Neural progenitor cell (in vitro differentiated cells): ENCODE results near the gene CROCC2. TPM values are rescaled to one million over a fixed set of nuclear protein-coding genes. Genes with fewer than 3 reads are reported as not detected.
A peak's percentile ranks its signal among the peaks of the same experiment; 100 is the strongest.
"Not testable (repeated sequence)": the region's sequence is repeated elsewhere in the genome, so short reads cannot be mapped to it uniquely, and the experiment has no call there.

Experiments used
- DNase-seq: peaks from one replicate; pipeline ENCODE4 v3.0.0-alpha.2; 2016; ENCODE audit warnings: low spot score
- H2AFZ ChIP-seq: fragments of 200-600 bp; sonication (generic); replicated peaks from 2 replicates; pipeline ENCODE4 v1.6.1; 2016; ENCODE audit warnings: antibody characterized with exemption
- H3F3A ChIP-seq: fragments of 200-600 bp; sonication (generic); 2 replicates; pipeline ENCODE4 v1.6.1; 2016; ENCODE audit warnings: antibody characterized with exemption, low read depth
- H3K27ac ChIP-seq: fragments of 200-600 bp; sonication (generic); 2 replicates; pipeline ENCODE4 v1.5.1; 2016; ENCODE audit warnings: mild to moderate bottlenecking
- H3K27me3 ChIP-seq: fragments of 200-600 bp; sonication (generic); 2 replicates; pipeline ENCODE4 v1.6.1; 2016; ENCODE audit warnings: mild to moderate bottlenecking, moderate library complexity
- H3K36me3 ChIP-seq: fragments of 200-600 bp; sonication (generic); 2 replicates; pipeline ENCODE4 v1.5.1; 2016
- H3K4me1 ChIP-seq: fragments of 200-600 bp; sonication (generic); 2 replicates; pipeline ENCODE4 v1.6.1; 2016; ENCODE audit warnings: mixed run types
- H3K4me2 ChIP-seq: fragments of 200-600 bp; sonication (generic); 2 replicates; pipeline ENCODE4 v1.6.1; 2016
- H3K4me3 ChIP-seq: fragments of 200-600 bp; sonication (generic); 2 replicates; pipeline ENCODE4 v1.5.1; 2016
- H3K79me2 ChIP-seq: fragments of 200-600 bp; sonication (generic); 2 replicates; pipeline ENCODE4 v1.6.1; 2016; ENCODE audit warnings: low read depth
- H3K9ac ChIP-seq: fragments of 200-600 bp; sonication (generic); 2 replicates; pipeline ENCODE4 v1.6.1; 2016
- H3K9me3 ChIP-seq: fragments of 200-600 bp; sonication (generic); 2 replicates; pipeline ENCODE4 v1.5.1; 2016; ENCODE audit warnings: low read depth
- H4K20me1 ChIP-seq: fragments of 200-600 bp; sonication (generic); 2 replicates; pipeline ENCODE4 v1.6.1; 2016; ENCODE audit warnings: low read depth
- H3K27ac Mint-ChIP-seq: 3 replicates; pipeline ENCODE4 v1.8.0; 2021; ENCODE audit warnings: mixed read lengths
- H3K27me3 Mint-ChIP-seq: 2 replicates; pipeline ENCODE4 v1.8.0; 2022; ENCODE audit warnings: low read depth, mild to moderate bottlenecking, inconsistent platforms, moderate library complexity, mixed read lengths; ENCODE audit not compliant: insufficient read depth
- H3K36me3 Mint-ChIP-seq: 3 replicates; pipeline ENCODE4 v1.8.0; 2021; ENCODE audit warnings: mixed read lengths
- H3K4me1 Mint-ChIP-seq: 3 replicates; pipeline ENCODE4 v1.8.0; 2021; ENCODE audit warnings: mixed read lengths
- H3K4me3 Mint-ChIP-seq: 3 replicates; pipeline ENCODE4 v1.8.0; 2021; ENCODE audit warnings: mild to moderate bottlenecking, moderate library complexity, mixed read lengths
- H3K9me3 Mint-ChIP-seq: 3 replicates; pipeline ENCODE4 v1.8.0; 2020; ENCODE audit warnings: mixed read lengths
- EZH2 ChIP-seq: fragments of 200-600 bp; sonication (generic); IDR thresholded peaks from 2 replicates; pipeline ENCODE4 v1.6.1; 2017; ENCODE audit warnings: antibody characterized with exemption, mild to moderate bottlenecking, moderate library complexity
- EZH2phosphoT487 ChIP-seq: fragments of 200-600 bp; sonication (generic); IDR thresholded peaks from 2 replicates; pipeline ENCODE4 v1.6.1; 2017; ENCODE audit warnings: antibody characterized with exemption
- total RNA-seq: library from RNA; depleted of rRNA; stranded (reverse); fragments of >200 nt; gene quantifications from 2 replicates; pipeline ENCODE4 v1.2.3, GENCODE V29; 2015; ENCODE audit warnings: low replicate concordance
- TF ChIP-seq, protein P1 (sequence below): fragments of 200-600 bp; sonication (generic); IDR thresholded peaks from 2 replicates; pipeline ENCODE4 v1.5.1; 2017; ENCODE audit warnings: antibody characterized with exemption, mild to moderate bottlenecking

CROCC2 gene
- total RNA-seq, 1 donor from 2014 or later: not detected

DNA sequence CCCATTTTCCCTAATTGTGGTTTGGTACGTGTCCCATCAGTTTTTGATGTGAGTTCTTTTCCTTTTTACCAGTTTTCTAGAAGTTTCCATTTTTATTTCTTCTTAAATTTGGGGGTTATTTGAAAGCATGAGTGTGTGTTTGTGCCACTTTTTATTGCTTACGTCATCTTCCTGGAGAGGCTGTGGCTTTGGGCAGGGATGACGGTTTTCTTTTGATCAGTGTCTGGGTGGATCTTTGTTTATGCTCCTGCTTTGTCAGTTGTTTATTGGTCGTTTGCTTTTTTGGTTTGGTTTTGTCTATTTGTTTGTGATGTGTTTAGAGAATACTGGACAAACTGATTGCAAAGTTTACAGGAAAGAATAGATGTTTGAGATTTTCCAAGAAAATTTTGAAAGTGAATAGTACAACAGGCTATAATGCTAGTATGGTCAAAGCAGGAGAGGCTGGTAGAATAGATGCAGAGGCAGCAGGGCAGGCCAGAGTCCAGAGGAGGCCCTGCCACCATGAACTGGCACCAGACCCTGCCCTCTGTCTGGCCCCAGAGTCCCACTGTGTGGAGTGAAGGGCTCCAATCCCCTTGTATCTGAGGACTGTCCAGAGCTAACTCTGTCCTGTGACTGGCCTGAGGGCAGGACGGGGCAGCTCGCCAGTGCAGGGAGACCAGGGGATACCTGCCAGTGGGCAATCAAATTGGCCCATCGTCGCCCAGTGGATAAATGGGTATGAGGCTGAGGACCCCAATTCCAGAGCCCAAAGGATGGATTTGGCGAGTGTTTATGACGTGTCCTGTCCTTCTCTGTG, 68.8 kb downstream of the CROCC2 start:
- no peak overlapping the region for H2AFZ ChIP-seq
- H3K4me3 Mint-ChIP-seq: no peak overlapping the region
- no peaks in the 10 kb centered on the region for H3K36me3 ChIP-seq
- no peak overlapping the region for H3K9ac ChIP-seq
- H3K79me2 ChIP-seq: no peaks in the 10 kb centered on the region
- H3F3A ChIP-seq: no peaks in the 10 kb centered on the region
- H3K27me3 ChIP-seq: peaks cover 10% of the 10 kb centered on the region
- no peaks in the 10 kb centered on the region for H3K9me3 Mint-ChIP-seq
- H3K36me3 Mint-ChIP-seq: no peaks in the 10 kb centered on the region
- H3K4me3 ChIP-seq: no peak overlapping the region
- H3K27me3 Mint-ChIP-seq: peaks cover 18% of the 10 kb centered on the region
- no peaks in the 10 kb centered on the region for H3K9me3 ChIP-seq
- H3K27ac Mint-ChIP-seq: no peak overlapping the region
- H4K20me1 ChIP-seq: no peaks in the 10 kb centered on the region
- no peak for DNase-seq
- peaks cover 15% of the 10 kb centered on the region for H3K4me1 Mint-ChIP-seq
- TF ChIP-seq EZH2 (no peak), EZH2phosphoT487 (no peak)
- TF ChIP-seq, protein P1, sequence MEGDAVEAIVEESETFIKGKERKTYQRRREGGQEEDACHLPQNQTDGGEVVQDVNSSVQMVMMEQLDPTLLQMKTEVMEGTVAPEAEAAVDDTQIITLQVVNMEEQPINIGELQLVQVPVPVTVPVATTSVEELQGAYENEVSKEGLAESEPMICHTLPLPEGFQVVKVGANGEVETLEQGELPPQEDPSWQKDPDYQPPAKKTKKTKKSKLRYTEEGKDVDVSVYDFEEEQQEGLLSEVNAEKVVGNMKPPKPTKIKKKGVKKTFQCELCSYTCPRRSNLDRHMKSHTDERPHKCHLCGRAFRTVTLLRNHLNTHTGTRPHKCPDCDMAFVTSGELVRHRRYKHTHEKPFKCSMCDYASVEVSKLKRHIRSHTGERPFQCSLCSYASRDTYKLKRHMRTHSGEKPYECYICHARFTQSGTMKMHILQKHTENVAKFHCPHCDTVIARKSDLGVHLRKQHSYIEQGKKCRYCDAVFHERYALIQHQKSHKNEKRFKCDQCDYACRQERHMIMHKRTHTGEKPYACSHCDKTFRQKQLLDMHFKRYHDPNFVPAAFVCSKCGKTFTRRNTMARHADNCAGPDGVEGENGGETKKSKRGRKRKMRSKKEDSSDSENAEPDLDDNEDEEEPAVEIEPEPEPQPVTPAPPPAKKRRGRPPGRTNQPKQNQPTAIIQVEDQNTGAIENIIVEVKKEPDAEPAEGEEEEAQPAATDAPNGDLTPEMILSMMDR: no peak
- H3K4me2 ChIP-seq: no peak overlapping the region
- no peak overlapping the region for H3K27ac ChIP-seq
- no peaks in the 10 kb centered on the region for H3K4me1 ChIP-seq

GRCh38 chr2:240975903-240976302, 69.8 kb downstream of the CROCC2 start:
- not testable (repeated sequence) for H3K79me2 ChIP-seq, H3K4me3 ChIP-seq, H3K9me3 Mint-ChIP-seq, H3K27ac Mint-ChIP-seq, H3K9me3 ChIP-seq, H3K27ac ChIP-seq, H4K20me1 ChIP-seq, H3F3A ChIP-seq, H3K4me3 Mint-ChIP-seq, H3K36me3 Mint-ChIP-seq, H3K4me2 ChIP-seq, DNase-seq, H2AFZ ChIP-seq, H3K9ac ChIP-seq, H3K36me3 ChIP-seq, H3K4me1 ChIP-seq
- peaks cover 10% of the 10 kb centered on the region for H3K27me3 ChIP-seq
- Mint-ChIP-seq H3K27me3 (peaks cover 18% of the 10 kb centered on the region), H3K4me1 (peaks cover 15% of the 10 kb centered on the region)

DNA sequence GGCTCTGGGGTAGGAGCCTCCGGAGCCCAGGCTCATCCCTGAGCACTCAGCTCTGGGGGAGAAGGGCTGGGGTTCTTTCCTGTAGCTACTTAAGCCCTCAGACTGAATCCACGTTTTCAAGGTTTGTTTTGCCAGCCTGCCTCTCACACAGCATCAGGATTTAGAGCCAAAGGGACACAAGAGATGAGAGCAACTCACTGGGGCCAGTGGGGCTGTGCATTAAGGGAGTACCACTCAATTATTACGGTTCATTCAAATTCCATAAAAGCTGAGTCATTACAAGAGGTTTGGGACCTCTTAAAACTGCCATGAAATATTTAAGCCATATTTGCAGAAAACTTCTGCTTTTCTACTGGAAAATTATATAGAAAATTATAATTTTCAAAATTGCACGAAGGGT, 75.1 kb downstream of the CROCC2 start:
- H3F3A ChIP-seq: no peaks in the 10 kb centered on the region
- H4K20me1 ChIP-seq: peaks cover 4% of the 10 kb centered on the region
- Mint-ChIP-seq H3K4me3 (no peak overlapping the region), H3K27ac (peak overlapping the region; percentile 48), H3K27me3 (peaks cover 19% of the 10 kb centered on the region), H3K9me3 (no peaks in the 10 kb centered on the region), H3K4me1 (no peaks in the 10 kb centered on the region), H3K36me3 (no peaks in the 10 kb centered on the region)
- TF ChIP-seq, protein P1: no peak
- no peak for TF ChIP-seq EZH2
- no peak for TF ChIP-seq EZH2phosphoT487
- H3K27me3 ChIP-seq: peaks cover 30% of the 10 kb centered on the region
- no peak overlapping the region for H2AFZ ChIP-seq
- no peak overlapping the region for H3K27ac ChIP-seq
- H3K9ac ChIP-seq: no peak overlapping the region
- no peak overlapping the region for H3K4me2 ChIP-seq
- DNase-seq: no peak
- H3K36me3 ChIP-seq: no peaks in the 10 kb centered on the region
- H3K4me3 ChIP-seq: no peak overlapping the region
- H3K9me3 ChIP-seq: no peaks in the 10 kb centered on the region
- H3K4me1 ChIP-seq: no peaks in the 10 kb centered on the region
- H3K79me2 ChIP-seq: no peaks in the 10 kb centered on the region
